GM21619 (cell line): Measurements from ENCODE around the gene PRMT3.
"Not testable (repeated sequence)": the region's sequence is repeated elsewhere in the genome, so short reads cannot be mapped to it uniquely, and the experiment has no call there.

Experiments
- ATAC-seq: cut with Tn5 transposase; IDR thresholded peaks from one replicate; pipeline ENCODE4 v1.9.1; 2021; ENCODE audit not compliant: unreplicated experiment

The PRMT3 gene

DNA sequence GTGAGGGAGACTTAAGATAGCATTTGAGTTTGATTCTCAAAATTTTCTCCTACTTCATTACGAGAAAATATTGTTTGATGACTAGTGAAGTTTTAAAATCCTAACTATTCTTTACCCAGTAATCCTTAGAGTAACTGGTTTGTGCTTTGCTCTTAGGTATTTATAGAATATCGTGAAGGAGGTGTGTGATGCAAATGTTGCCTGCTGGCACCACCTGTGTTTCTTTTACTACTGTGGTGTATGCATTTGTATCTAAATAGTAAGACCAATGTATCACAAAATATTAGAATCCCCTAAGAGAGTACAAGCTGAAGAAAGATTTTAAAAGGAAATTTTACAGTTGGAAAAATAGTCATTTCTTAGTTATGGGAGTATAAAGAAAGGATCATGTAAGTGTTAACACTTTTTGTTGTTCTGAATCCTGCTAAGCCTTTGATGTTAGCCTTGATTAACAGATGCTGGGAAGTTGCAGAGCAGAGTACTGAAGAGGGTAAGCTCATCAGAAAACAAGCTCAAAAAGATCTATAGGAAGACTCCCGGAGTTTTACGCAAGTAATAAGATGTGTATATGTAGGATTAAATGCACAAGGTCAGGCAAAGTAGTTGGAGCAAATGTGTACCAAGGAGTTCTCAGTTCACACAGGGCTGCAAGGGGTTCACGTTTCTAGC is 109.7 kb downstream of the PRMT3 start:
- no peak for ATAC-seq

DNA sequence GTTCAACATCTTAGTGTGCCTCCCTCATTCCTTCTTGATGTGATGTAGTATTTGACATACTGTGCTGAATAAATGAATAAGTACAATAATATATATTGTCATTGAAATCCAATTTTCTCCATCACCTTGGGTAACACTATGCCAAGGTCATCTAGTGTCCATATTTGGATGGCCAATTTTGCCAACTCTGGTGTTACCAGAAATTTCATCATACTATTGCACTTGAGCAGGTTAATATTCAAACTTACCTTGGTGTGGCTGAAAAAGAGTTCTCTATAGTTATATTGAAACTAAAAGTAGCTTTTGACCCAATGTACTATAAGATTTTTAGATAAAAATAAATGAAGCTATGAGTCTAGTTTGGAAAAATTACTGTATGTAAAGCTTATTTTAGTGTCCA is 113.7 kb downstream of the PRMT3 start:
- ATAC-seq, result peak; percentile 88

DNA sequence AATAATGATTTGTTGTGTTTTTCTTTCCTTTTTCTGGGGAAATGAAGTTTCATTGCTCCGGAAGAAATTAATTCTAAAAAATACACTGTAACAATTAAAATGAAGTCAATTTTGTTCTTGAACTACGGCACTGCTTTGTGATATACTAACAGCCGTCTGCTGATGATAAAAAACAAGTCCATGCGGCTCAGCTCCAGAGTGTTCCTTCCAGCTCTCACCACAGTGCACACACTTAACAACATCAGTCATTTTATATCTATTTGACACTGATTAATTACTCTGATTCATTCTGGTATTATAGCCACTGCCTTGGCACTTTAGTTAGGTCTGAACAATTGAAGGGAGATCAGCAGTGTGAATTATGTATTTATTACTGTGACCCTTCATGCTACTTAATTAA is 114.5 kb downstream of the PRMT3 start:
- ATAC-seq, result no peak

DNA sequence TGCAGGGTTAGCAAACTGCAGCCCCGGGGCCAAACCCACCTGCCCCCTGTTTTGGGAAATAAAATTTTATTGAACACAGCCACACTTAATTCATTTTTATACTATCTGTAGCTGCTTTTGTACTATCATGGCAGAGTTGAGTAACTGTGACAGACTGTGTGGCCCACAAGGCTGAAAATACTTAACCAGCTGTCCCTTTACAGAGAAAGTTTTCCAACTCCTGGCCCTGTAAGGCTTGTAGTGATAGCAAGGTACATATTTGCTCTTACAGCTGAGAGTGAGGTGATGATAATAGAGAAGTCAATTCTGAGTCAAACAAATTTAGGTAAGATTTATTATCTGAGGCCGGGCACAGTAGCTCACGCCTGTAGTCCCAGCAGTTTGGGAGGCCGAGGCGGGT is 124.5 kb downstream of the PRMT3 start:
- ATAC-seq, result no peak

DNA sequence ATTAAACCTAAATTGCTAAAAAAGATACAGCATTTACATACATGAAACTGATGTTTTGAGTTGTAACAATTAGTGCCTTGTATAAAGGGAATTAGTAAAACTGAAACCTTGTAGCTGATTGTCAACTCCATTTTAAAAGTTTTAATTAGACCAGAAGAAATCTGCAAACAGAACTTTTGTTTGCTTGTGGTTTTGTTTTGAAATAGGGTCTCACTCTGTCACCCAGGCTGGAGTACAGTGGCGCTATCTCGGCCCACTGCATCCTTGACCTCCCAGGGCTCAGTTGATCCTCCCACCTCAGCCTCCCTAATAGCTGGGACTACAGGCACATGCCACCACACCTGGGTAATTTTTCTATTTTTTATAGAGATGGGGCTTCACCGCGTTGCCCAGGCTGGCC is 125.4 kb downstream of the PRMT3 start:
- no peak for ATAC-seq

DNA sequence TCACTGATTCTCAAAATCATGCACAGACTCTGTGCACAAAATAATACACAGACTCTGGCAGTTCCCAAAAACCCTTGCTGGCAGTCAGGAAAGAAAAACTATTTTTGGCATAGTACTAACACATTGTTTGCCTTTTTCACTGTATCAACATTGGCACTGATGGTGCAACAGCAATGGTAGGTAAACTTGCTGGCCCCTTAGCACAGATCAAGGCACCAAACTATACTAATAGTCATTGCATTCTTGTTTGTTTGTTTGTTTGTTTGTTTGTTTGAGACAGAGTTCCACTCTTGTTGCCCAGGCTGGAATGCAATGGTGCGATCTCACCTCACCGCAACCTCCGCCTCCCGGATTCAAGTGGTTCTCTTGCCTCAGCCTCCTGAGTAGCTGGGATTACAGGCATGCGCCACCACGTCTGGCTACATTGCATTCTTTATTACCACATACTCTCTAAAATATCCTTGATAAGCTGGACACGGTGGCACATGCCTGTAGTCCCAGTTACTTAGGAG is 130.9 kb downstream of the PRMT3 start:
- no peak for ATAC-seq

DNA sequence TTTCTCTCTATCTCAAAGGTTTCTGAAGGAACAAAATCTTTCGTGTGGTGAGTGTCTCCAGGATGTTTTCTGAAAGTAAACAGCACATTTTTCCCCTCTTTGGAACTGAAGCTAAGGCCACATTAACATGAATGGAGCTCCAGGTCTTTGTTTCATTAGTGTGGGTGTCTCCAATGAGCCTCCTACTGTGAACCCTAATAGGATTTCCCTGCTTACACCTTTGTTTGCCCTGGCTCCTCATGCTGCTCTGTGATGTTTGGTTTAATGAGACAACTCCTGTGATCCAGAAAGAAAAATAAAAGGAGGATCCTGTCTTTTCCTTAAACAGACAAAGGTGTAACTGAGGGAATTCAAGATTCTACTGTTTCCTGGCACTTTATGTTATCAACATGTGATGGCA is 135.0 kb downstream of the PRMT3 start:
- no peak for ATAC-seq

DNA sequence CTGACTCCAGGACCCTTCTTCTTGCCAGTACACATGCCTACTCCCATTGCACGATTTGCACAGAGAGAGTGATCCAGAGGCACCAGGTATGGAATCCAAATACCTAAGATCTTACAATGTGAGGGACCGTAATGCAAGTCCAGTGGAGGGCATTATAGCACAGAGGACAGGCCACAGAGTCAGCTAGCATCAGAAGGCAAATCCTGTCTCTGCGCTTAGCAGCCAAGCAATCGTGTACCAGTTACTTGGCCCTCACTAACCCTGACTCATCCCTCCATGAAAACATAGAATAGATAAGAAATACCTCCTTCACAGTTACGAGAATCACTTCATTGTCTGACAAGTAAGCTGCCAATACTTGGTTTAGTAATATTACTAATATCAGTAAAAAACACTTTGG is 142.2 kb downstream of the PRMT3 start:
- ATAC-seq, result no peak

DNA sequence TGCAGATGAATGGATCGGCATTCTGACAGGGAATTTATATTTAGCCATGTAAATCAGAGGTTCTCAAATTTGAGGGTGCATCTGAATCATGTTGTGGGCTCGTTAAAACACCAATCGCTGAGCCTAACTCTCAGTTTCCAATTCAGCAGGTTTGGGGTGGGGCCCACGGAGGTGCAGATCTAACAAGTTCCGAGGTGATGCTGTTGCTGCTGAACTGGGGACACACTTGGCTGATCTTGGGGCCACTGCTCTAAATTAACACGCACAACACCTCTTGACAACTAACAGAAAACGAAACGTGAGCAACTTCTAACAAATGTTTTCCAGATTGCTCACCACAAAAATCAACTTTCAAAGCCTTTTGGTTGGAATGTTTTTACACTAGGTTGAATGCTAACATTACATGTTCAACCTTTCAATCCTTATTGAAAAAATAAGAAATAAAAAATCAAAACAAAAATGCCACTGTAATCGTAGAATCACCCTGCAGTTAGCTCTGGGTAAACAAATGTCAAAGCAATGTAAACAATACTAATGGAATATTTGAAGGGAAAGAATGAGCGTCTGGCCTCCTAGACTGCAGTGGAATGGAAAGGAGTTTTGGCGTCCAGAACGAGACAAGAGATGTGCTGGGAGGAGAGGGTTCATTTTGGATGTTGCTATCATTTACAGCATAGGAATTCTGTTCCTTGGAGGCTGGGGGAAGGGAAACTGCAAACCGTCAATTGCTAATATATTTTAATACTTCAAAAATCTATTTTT is 143.6 kb downstream of the PRMT3 start:
- peak; percentile 86 for ATAC-seq

DNA sequence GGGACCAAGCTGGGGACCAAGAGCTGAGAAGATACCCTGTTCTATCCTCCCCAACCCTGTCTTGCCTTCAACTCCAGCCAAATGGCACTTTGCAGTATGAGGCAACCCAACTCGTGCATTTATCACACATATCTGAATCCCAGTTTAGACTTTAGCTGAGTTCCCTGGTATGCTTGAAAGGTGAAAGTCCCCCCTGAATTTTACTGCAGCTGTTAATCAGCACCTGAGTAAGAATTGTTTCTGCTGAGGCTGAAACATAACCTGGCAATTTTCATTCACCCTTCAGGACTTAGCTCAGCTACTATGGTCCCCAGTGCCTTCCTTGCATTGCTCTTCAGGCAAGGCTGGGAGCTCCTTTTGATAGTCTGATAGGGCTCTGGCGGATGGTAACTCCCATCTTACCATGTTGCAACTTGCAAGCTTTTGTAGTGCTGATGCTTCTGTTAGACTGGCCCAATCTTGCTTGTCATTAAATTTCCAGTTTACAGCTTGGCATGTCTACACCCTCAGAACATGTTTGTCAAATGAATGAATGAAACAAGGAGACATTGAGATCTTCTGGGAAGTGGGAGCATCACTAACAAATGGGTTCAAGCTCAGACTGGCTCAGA is 147.9 kb downstream of the PRMT3 start:
- ATAC-seq, result no peak

DNA sequence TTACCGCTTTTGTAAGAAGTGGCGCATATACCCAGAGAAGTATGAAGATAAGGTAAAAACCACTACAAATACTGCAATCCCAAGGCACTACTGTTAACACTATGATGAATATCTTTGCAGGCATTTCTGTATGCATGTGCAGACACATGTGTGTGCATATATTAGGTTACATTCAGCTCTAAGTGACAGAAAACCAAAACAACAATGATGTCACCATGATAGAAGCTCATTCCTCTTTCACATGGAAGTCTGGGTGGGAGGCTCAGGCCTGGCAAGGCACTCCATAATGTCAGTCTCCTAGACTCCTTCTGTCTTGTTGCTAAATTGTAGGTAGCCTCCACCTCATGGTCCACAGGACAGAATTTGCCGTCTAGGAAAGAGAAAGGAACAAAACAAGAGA is 148.8 kb downstream of the PRMT3 start:
- ATAC-seq, result no peak

DNA sequence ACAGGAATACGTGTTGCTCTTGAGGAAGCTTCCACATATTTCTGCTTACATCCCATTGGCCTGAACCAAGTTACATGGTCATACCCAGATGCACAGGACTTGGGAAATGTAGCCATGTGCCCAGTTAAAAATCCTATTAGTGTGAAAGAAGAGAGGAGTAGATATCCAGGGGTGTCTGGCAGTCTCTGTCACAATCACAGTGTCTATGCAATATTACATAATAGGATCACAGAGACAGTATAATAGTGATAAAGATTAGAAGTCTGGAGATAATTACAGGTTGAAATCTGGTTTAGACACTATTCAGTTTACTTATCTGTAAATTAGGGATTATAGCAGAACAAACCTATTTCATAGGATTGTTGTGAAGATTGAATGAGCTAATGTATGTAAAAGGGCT is 149.3 kb downstream of the PRMT3 start:
- ATAC-seq, result no peak

DNA sequence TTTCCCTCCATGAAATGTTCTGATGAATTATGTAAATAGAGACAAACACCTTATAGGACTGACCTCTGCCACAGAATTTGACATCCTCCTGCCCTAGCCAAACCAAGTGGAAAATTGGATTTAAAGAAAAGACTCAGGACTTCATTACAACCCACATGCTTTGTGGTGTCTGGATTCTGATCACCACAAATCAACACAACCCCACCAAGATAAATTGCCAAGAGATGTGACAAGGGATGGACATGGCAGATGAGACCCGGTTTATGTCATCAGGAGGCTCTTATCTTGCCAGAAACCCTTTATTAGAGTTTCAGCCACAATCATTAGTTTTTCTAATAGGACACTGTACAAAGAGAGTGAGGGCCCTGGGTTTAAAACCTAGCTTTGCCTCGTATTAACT is 154.0 kb downstream of the PRMT3 start:
- ATAC-seq, result no peak

DNA sequence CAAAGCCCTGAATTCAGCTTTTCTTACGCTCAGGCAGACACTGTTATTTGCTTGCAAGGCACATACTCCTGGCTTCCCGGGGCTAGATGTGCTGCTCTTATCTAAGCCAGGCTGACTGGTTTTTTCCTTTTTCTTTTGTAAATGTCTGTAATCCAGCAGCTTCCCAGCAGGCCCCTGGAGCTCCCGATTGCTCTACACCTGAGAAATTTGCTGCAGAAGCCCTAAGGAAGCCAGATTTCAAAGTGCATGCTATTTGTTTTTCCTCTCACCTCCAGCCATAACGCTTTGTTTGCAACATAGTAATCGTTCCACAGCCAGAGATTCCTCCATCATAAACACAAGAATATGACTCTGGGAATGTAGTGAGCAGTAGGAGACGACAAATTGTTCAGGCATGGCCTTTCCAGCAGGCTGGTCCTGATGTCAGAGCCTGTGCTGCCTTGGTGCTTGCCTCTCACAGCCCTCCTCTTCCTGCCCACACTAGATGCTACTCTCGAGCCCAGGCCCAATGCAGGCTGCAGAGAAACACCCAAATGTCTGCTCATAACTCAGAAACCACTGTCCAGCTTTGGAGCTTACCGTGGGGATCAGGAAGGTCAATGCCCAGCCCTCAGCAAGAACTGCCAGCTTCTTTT is 157.2 kb downstream of the PRMT3 start:
- no peak for ATAC-seq

DNA sequence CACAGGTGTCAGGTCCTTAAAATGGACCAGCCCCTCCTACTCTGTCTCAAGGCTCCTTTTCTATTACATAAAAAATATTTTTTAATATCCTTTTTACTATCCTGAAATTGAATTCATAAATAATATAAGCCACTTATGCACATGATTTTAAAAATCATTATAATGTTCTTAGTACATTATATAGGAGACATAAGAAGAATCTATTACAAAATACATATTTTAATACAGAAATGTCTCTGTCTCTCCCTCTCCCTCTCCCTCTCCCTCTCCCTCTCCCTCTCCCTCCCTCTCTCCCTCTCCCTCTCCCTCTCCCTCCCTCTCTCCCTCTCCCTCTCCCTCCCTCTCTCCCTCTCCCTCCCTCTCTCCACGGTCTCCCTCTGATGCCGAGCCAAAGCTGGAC is 159.9 kb downstream of the PRMT3 start:
- ATAC-seq, result no peak

DNA sequence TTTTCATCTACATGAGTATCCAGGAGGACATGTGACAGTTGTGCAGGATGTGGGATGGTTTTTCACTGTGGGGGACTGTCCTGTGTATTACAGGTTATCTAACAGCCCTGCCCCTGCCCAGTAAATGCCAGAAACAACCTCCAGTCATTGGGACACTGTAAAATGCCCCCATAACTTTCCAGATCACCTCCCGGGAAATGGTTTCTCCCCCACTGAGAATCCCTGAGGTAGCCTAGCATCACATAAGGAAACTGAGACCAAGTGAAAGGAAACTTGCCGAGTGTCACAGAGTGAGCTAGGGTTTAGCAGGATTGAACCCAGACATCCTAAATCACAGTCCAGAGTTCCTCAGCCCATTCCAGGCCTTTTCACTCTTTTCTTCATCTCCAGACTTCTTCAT is 163.6 kb downstream of the PRMT3 start:
- no peak for ATAC-seq

DNA sequence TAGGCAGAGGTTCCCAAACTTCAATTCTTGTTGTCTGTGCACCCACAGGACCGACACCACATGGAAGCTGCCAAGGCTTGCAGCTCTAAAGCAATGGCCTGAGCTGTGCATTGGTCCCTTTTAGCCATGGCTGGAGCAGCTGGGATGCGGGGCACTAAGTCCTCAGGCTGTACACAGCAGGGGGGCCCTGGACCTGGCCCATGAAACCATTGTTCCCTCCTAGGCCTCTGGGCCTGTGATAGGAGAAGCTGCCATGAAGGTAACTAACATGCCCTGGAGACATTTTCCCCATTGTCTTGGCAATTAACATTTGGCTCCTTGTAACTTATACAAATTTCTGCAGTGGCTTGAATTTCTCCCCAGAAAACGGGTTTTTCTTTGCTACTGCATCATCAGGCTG is 168.3 kb downstream of the PRMT3 start:
- no peak for ATAC-seq

DNA sequence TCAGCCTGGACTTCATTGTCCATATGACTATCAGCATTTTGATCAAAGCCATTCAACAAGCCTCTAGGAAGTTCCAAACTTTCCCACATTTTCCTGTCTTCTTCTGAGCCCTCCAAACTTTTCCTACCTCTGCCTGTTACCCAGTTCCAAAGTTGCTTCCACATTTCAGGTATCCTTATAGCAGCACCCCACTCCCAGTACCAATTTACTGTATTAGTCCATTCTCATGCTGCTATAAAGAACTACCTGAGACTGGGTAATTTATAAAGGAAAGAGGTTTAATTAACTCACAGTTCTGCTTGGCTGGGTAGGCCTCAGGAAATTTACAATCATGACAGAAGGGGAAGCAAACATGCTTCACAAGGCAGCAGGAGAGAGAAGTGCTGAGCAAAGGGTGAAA is 168.9 kb downstream of the PRMT3 start:
- not testable (repeated sequence) for ATAC-seq

DNA sequence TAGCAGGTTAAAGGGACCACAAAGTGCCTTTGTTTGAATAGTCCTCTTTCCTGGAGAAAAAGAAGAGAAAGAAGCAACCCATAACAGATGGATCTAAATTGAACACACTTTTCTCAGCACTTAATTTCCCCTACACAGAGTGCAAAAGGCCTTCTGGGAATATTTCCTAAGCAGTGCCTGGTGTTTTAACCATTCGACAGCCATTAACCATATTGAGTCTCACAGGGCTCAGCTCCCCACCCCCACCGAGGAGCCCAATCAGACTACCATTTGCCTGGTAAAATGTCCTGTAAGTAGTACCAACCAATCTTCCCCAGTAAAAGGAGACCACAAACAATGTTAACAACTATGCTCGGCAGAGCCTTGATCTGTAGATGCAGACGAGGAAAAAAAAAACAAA is 171.2 kb downstream of the PRMT3 start:
- ATAC-seq, result no peak
